Subcutaneous abdominal adipose tissue (tissue), 5 donors: Measurements from ENCODE around the gene HSF2.

ENCODE experiments used
- H3K27ac ChIP-seq: one replicate; pipeline ENCODE4 v1.7.0; 2013; ENCODE audit warnings: low read depth, mild to moderate bottlenecking, inconsistent platforms, low read length, moderate library complexity
- H3K27me3 ChIP-seq, 5 donors: one replicate each; pipeline ENCODE4 v1.7.0; 2013; ENCODE audit warnings: low read length in 5 of 5, inconsistent platforms in 1 of 5; ENCODE audit not compliant: control insufficient read depth in 5 of 5, insufficient read depth in 4 of 5
- H3K36me3 ChIP-seq, 5 donors: one replicate each; pipeline ENCODE4 v1.7.0; 2013; ENCODE audit warnings: low read length in 5 of 5; ENCODE audit not compliant: control insufficient read depth in 5 of 5, insufficient read depth in 5 of 5
- H3K4me1 ChIP-seq, 5 donors: one replicate each; pipeline ENCODE4 v1.7.0; 2013; ENCODE audit warnings: low read length in 5 of 5, mild to moderate bottlenecking in 3 of 5, moderate library complexity in 1 of 5; ENCODE audit not compliant: control insufficient read depth in 5 of 5, insufficient read depth in 5 of 5
- H3K4me3 ChIP-seq, 5 donors: one replicate each; pipeline ENCODE4 v1.7.0; 2013; ENCODE audit warnings: low read length in 5 of 5, low read depth in 1 of 5
- H3K9ac ChIP-seq, 5 donors: one replicate each; pipeline ENCODE4 v1.7.0; 2013; ENCODE audit warnings: low read length in 5 of 5, mild to moderate bottlenecking in 4 of 5, moderate library complexity in 3 of 5
- H3K9me3 ChIP-seq, 5 donors: one replicate each; pipeline ENCODE4 v1.7.0; 2013; ENCODE audit warnings: low read length in 5 of 5; ENCODE audit not compliant: control insufficient read depth in 5 of 5
- donor health status: healthy.
- donor health status: healthy.
- donor health status: healthy.
- donor health status: healthy.
- donor health status: healthy.

The HSF2 gene

GRCh38 chr6:122471107-122472021 lies 71.9 kb downstream of the HSF2 start, which contains the start of gene SERINC1:
SERINC1 (minus strand) TSS chr6:122471807; CDS start chr6:122471737, 70 bp downstream.
- H3K9ac ChIP-seq = peak within 1 kb of the TSS; percentile 96 to 100 (median 99)
- H3K36me3 ChIP-seq = peaks cover 0 to 5% (median 0%) of the 10 kb centered on the region in 5 donors
- H3K9me3 ChIP-seq = no peaks in the 10 kb centered on the region
- peaks cover 0 to 41% (median 37%) of the 10 kb centered on the region in 5 donors for H3K4me1 ChIP-seq
- peak within 1 kb of the TSS; percentile 91 to 100 (median 99) for H3K4me3 ChIP-seq
- H3K27me3 ChIP-seq = no peaks in the 10 kb centered on the region
- peak within 1 kb of the TSS; percentile 100 for H3K27ac ChIP-seq

GRCh38 chr6:122472022-122472340 lies 72.5 kb downstream of the HSF2 start:
- peaks cover 0 to under 1% (median 0%) of the 10 kb centered on the region in 5 donors for H3K36me3 ChIP-seq
- H3K4me1 ChIP-seq = peaks cover 0 to 37% (median 33%) of the 10 kb centered on the region in 5 donors
- H3K9me3 ChIP-seq = no peaks in the 10 kb centered on the region
- no peaks in the 10 kb centered on the region for H3K27me3 ChIP-seq
- H3K9ac ChIP-seq = peak overlapping the region; percentile 96 to 100 (median 99)
- peak overlapping the region; percentile 91 to 100 (median 99) for H3K4me3 ChIP-seq
- H3K27ac ChIP-seq = peak overlapping the region; percentile 100

- Histone ChIP-seq H3K4me1 (peaks cover 0 to 10% (median 9%) of the 10 kb centered on the region in 5 donors), H3K27me3 (no peaks in the 10 kb centered on the region), H3K9me3 (no peaks in the 10 kb centered on the region), H3K4me3 (no peak overlapping the region), H3K27ac (no peak overlapping the region), H3K36me3 (no peaks in the 10 kb centered on the region), H3K9ac (no peak overlapping the region)
These were observed 76.7 kb downstream of the HSF2 start for GRCh38 chr6:122476131-122476530.

GRCh38 chr6:122482750-122483080 lies 83.3 kb downstream of the HSF2 start:
- Histone ChIP-seq H3K36me3 (no peaks in the 10 kb centered on the region), H3K9me3 (no peaks in the 10 kb centered on the region), H3K4me1 (peaks cover 0 to 4% (median 0%) of the 10 kb centered on the region in 5 donors), H3K27ac (no peak overlapping the region), H3K9ac (no peak overlapping the region), H3K4me3 (no peak overlapping the region), H3K27me3 (no peaks in the 10 kb centered on the region)
